Activated CD4-positive, alpha-beta T cell treated with anti-CD3 and anti-CD28 coated beads for 36 hours (primary cell): ENCODE measurements around the gene YTHDF2. TPM values are rescaled to one million over a fixed set of nuclear protein-coding genes. Genes with fewer than 3 reads are reported as not detected.
"Not testable (repeated sequence)": the region's sequence is repeated elsewhere in the genome, so short reads cannot be mapped to it uniquely, and the experiment has no call there.

Experiments used
- ATAC-seq: fragments of 200-7000 bp; cut with Tn5 transposase; one replicate; pipeline ENCODE4 v1.10.0; 2021; ENCODE audit warnings: mild to moderate bottlenecking, moderate library complexity
- CTCF ChIA-PET: fragments of 350-600 bp; sonication (Branson Sonifier 250); formaldehyde crosslinking; loops from one replicate; lab custom pipeline; 2021; ENCODE audit warnings: antibody characterized with exemption; lab: Charles Lee
- POLR2A ChIA-PET: fragments of 350-600 bp; sonication (Branson Sonifier 250); formaldehyde crosslinking; loops from one replicate; lab custom pipeline; 2021; ENCODE audit warnings: antibody characterized with exemption, inconsistent platforms; lab: Charles Lee
- DNase-seq: peaks from one replicate; pipeline ENCODE4 v3.0.0-alpha.2; 2020
- H3K27ac Mint-ChIP-seq: one replicate; pipeline ENCODE4 v1.8.0; 2021; ENCODE audit warnings: mixed read lengths
- H3K27me3 Mint-ChIP-seq: one replicate; pipeline ENCODE4 v1.8.0; 2021; ENCODE audit warnings: mixed read lengths
- H3K36me3 Mint-ChIP-seq: one replicate; pipeline ENCODE4 v1.8.0; 2021; ENCODE audit warnings: low read depth, mixed read lengths
- H3K4me1 Mint-ChIP-seq: one replicate; pipeline ENCODE4 v1.8.0; 2021; ENCODE audit warnings: mixed read lengths
- H3K4me3 Mint-ChIP-seq: one replicate; pipeline ENCODE4 v1.8.0; 2021; ENCODE audit warnings: mild to moderate bottlenecking, moderate library complexity, mixed read lengths
- H3K9me3 Mint-ChIP-seq: one replicate; pipeline ENCODE4 v1.8.0; 2021; ENCODE audit warnings: low read depth, mixed read lengths
- intact Hi-C, 2 experiments: fragments of 100-400 bp; cut with DNase I in 1 of 2; cut with micrococcal nuclease in 1 of 2; formaldehyde crosslinking; loops; one replicate each; pipeline versions ENCODE4 v1.14.2 to v1.15.1; 2022 to 2024; cut with DNase I, micrococcal nuclease
- total RNA-seq, 2 experiments: library from RNA; stranded (reverse); gene quantifications; one replicate each; pipeline ENCODE4 v1.2.3, GENCODE V29; 2021

The YTHDF2 gene
- total RNA-seq, 2 experiments from 2014 or later: 74.8 to 98.7 TPM

DNA sequence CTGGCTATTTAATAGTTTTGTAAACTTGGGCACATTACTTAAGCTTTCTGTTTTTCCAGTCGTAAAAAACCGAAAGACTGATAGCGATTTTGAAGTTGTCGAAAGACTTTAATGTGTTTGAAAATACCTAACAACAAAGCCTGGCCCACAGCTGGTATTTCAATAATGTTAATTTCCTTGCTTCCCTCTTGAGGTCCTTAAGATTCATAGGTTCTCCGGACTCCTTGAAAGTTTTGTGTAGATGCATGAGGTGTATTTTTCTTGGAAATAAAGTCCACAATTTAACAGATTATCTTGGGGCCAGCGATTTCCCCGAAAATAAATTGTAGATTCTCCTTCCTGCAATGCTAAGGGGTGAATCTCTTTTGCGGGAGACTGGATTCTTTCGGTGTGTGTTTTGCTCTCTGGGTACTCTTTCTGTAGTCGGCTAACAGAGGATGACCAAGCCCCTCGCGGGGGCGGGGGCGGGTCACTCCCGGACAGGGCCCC is 735 bp upstream of the YTHDF2 start:
- Mint-ChIP-seq H3K4me3 (peak overlapping the region; percentile 95), H3K36me3 (peaks cover 27% of the 10 kb centered on the region), H3K27me3 (no peaks in the 10 kb centered on the region), H3K4me1 (peaks cover 29% of the 10 kb centered on the region), H3K27ac (peak overlapping the region; percentile 90), H3K9me3 (no peaks in the 10 kb centered on the region)
- ATAC-seq: no peak
- no peak for DNase-seq
- CTCF ChIA-PET: interaction anchor here (0.7 to 2.9 kb wide), 18 partner anchors 8 to 446 kb away, joined by 3 to 24 read pairs (median 5); partner anchors contain the start of genes GMEB1, SRSF4 and TAF12
- POLR2A ChIA-PET: interaction anchor here (0.6 to 2.6 kb wide), 14 partner anchors 9 to 446 kb away, joined by 3 to 50 read pairs (median 4); partner anchors contain the start of genes GMEB1, RCC1, RNU11 and SRSF4
- intact Hi-C loops: loop anchor here (1.0 to 5.0 kb wide), 18 partner anchors 11 to 1579 kb away; partner anchors contain the start of genes RNU11 (in 2 of the 2), TAF12 (in 2 of the 2), EPB41 (in 1 of the 2) and GMEB1 (in 1 of the 2)

DNA sequence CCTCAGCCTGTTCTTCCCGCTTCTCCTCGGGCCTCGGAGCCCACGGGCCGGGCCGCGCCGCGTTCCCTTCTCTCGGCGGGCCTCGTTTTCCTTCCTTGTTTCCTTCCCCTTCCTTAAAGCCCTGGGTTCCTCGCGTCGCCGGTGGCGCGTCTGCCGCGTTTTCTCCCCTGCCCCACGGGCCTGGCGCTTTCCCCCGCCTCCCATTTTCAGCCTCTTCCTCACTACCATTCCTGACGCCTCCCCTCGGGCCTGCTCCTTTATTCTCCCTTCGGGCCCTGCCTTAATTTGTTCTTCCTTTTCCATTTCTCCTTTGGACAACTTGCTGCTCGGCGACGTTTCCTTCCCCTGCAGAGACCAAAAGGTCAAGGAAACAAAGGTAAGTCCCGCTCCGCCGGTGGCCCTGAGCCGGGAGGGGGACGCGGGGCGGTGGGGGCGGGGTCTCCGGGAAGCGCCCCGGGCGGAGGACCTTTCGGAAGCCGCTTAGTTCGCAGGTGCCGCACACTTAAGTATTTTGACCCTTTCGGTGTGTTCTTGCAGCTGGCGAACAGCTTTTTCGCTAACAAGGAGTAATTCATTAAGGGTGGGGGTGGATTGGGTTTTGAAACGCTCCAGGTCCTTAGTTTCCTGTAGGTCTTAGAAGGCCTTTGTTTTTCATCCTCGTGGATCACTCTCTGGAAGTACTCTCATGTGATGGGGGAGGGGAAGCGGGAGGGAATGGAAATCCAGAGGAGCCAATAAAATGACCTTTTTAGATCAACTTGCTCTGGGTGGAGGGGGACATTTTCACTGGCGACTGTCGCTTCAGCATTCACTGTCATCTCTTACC is 780 bp downstream of the YTHDF2 start:
- peaks cover 40% of the 10 kb centered on the region for H3K4me1 Mint-ChIP-seq
- ATAC-seq (peak; percentile 3), DNase-seq (peak; percentile 68)
- H3K27me3 Mint-ChIP-seq: no peaks in the 10 kb centered on the region
- ChIA-PET CTCF (interaction anchor here (0.9 to 2.9 kb wide), 14 partner anchors 9 to 465 kb away, joined by 3 to 24 read pairs (median 6); partner anchors contain the start of genes GMEB1, SRSF4 and TAF12), POLR2A (interaction anchor here (0.5 to 2.6 kb wide), 14 partner anchors 8 to 965 kb away, joined by 3 to 50 read pairs (median 5); partner anchors contain the start of genes GMEB1, RCC1, RNU11 and SRSF4)
- H3K27ac Mint-ChIP-seq: peak overlapping the region; percentile 90
- H3K9me3 Mint-ChIP-seq: no peaks in the 10 kb centered on the region
- peak overlapping the region; percentile 95 for H3K4me3 Mint-ChIP-seq
- H3K36me3 Mint-ChIP-seq: peaks cover 40% of the 10 kb centered on the region
- intact Hi-C loops: loop anchor here (2.0 to 5.0 kb wide), 7 partner anchors 69 to 1580 kb away; partner anchors contain the start of genes GMEB1 (in 1 of the 2), PPP1R8 (in 1 of the 2), SLC9A1 (in 1 of the 2) and STX12 (in 1 of the 2)

GRCh38 chr1:28740118-28740517 is 3.4 kb downstream of the YTHDF2 start:
- H3K27ac Mint-ChIP-seq: peak overlapping the region; percentile 66
- POLR2A ChIA-PET: no interaction called here
- H3K9me3 Mint-ChIP-seq: no peaks in the 10 kb centered on the region
- intact Hi-C loops: no loop called here
- no peak for ATAC-seq
- DNase-seq: no peak
- H3K36me3 Mint-ChIP-seq: peaks cover 65% of the 10 kb centered on the region
- peak overlapping the region; percentile 95 for H3K4me3 Mint-ChIP-seq
- CTCF ChIA-PET: no interaction called here
- no peaks in the 10 kb centered on the region for H3K27me3 Mint-ChIP-seq
- peaks cover 65% of the 10 kb centered on the region for H3K4me1 Mint-ChIP-seq

DNA sequence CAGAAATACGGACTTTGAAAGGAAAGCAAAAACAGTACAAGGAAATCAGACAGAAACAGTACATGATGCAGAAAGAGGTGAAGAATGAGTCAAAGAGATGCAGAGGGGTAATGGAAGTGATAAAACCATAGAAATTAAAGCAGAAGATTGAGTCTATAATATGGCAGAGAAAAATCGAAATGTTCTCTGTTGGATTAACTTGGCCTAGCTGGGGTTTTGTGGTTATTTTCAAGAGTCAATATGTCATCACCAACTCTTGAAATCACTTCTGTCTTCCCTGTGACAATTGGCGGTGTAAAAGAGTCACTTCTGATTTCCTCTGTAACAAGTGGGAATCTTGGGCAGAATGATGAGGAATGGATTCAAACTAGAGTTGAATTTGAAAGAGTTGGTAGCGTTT is 7.4 kb downstream of the YTHDF2 start:
- DNase-seq: no peak
- peak; percentile 80 for ATAC-seq
- ChIA-PET CTCF (no interaction called here), POLR2A (no interaction called here)
- peaks cover 75% of the 10 kb centered on the region for H3K4me1 Mint-ChIP-seq
- intact Hi-C loops: no loop called here
- peak overlapping the region; percentile 35 for H3K4me3 Mint-ChIP-seq
- H3K27ac Mint-ChIP-seq: peak overlapping the region; percentile 48
- H3K36me3 Mint-ChIP-seq: peaks cover 74% of the 10 kb centered on the region
- H3K27me3 Mint-ChIP-seq: no peaks in the 10 kb centered on the region
- no peaks in the 10 kb centered on the region for H3K9me3 Mint-ChIP-seq

DNA sequence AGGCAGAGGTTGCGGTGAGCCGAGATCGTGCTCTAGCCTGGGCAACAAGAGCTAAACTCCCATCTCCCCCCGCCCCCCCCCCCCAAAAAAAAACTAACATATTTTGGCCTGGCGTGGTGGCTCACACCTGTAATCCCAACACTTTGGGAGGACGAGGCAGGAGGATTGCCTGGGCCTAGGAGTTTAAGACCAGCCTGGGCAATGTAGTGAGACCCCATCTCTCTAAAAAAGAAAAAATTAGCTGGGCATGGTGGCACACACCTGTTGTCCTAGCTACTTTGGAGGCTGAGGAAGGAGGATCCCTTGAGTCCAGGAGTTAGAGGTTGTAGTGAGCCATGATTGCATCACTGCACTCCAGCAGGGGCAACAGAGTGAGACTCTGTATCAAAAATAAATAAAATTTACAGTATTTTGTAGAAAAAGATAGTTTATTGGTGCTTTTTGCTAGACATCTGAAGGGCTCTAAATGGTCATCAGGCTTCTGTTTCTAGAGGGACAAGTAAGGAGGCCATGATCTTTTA is 9.0 kb downstream of the YTHDF2 start:
- Mint-ChIP-seq H3K36me3 (peaks cover 75% of the 10 kb centered on the region), H3K4me3 (no peak overlapping the region), H3K27me3 (no peaks in the 10 kb centered on the region), H3K9me3 (no peaks in the 10 kb centered on the region), H3K27ac (no peak overlapping the region), H3K4me1 (peaks cover 80% of the 10 kb centered on the region)
- no peak for ATAC-seq
- CTCF ChIA-PET: interaction anchor here (0.6 to 1.9 kb wide), 3 partner anchors 9 to 452 kb away, joined by 3 to 5 read pairs (median 3); partner anchors contain the start of gene YTHDF2
- DNase-seq: no peak
- intact Hi-C loops: no loop called here
- POLR2A ChIA-PET: interaction anchor here (1.0 kb wide), 1 partner anchor 9 kb away, joined by 3 read pairs; the partner anchor contains the start of gene YTHDF2

- DNase-seq (no peak), ATAC-seq (no peak)
- H3K9me3 Mint-ChIP-seq: no peaks in the 10 kb centered on the region
- ChIA-PET POLR2A (interaction anchor here (0.7 kb wide), 1 partner anchor 106 kb away, joined by 3 read pairs; no protein-coding TSS in a partner anchor), CTCF (interaction anchor here (0.8 to 1.3 kb wide), 4 partner anchors 14 to 35 kb away, joined by 3 to 6 read pairs (median 3); partner anchors contain the start of gene YTHDF2)
- H3K36me3 Mint-ChIP-seq: peaks cover 46% of the 10 kb centered on the region
- H3K27ac Mint-ChIP-seq: peak overlapping the region; percentile 3
- no peak overlapping the region for H3K4me3 Mint-ChIP-seq
- H3K27me3 Mint-ChIP-seq: no peaks in the 10 kb centered on the region
- intact Hi-C loops: no loop called here
- H3K4me1 Mint-ChIP-seq: peaks cover 64% of the 10 kb centered on the region
Measured at GRCh38 chr1:28750330-28750729, 13.6 kb downstream of the YTHDF2 start.

GRCh38 chr1:28750771-28751294 is 14.1 kb downstream of the YTHDF2 start:
- H3K4me3 Mint-ChIP-seq, H3K27ac Mint-ChIP-seq, H3K9me3 Mint-ChIP-seq, H3K27me3 Mint-ChIP-seq, ATAC-seq, intact Hi-C loops, DNase-seq: not testable (repeated sequence)
- Mint-ChIP-seq H3K36me3 (peaks cover 43% of the 10 kb centered on the region), H3K4me1 (peaks cover 60% of the 10 kb centered on the region)
- POLR2A ChIA-PET: interaction anchor here (0.7 to 1.6 kb wide), 3 partner anchors 12 to 182 kb away, joined by 3 to 7 read pairs (median 5); no protein-coding TSS in a partner anchor
- CTCF ChIA-PET: interaction anchor here (0.8 to 1.5 kb wide), 5 partner anchors 14 to 126 kb away, joined by 3 to 6 read pairs (median 3); partner anchors contain the start of gene YTHDF2

- Mint-ChIP-seq H3K9me3 (no peaks in the 10 kb centered on the region), H3K27me3 (no peaks in the 10 kb centered on the region), H3K4me3 (no peak overlapping the region), H3K27ac (no peak overlapping the region), H3K36me3 (peaks cover 39% of the 10 kb centered on the region), H3K4me1 (peaks cover 55% of the 10 kb centered on the region)
- ATAC-seq: no peak
- intact Hi-C loops: no loop called here
- ChIA-PET POLR2A (interaction anchor here (0.7 to 1.8 kb wide), 4 partner anchors 12 to 182 kb away, joined by 4 to 7 read pairs (median 5); partner anchors contain the start of gene YTHDF2), CTCF (interaction anchor here (1.3 to 1.5 kb wide), 4 partner anchors 15 to 126 kb away, joined by 3 to 6 read pairs (median 4); partner anchors contain the start of gene YTHDF2)
- no peak for DNase-seq
Measured at GRCh38 chr1:28751315-28752060, 14.7 kb downstream of the YTHDF2 start.

- Mint-ChIP-seq H3K4me1 (peaks cover 32% of the 10 kb centered on the region), H3K4me3 (no peak overlapping the region), H3K27me3 (no peaks in the 10 kb centered on the region), H3K36me3 (peaks cover 30% of the 10 kb centered on the region), H3K9me3 (no peaks in the 10 kb centered on the region), H3K27ac (no peak overlapping the region)
- CTCF ChIA-PET: interaction anchor here (0.9 to 2.4 kb wide), 5 partner anchors 10 to 121 kb away, joined by 3 to 10 read pairs (median 3); partner anchors contain the start of genes TAF12 and YTHDF2
- ATAC-seq (no peak), DNase-seq (no peak)
- POLR2A ChIA-PET: interaction anchor here (0.6 kb wide), 1 partner anchor 8 kb away, joined by 5 read pairs; no protein-coding TSS in a partner anchor
- intact Hi-C loops: no loop called here
Measured at GRCh38 chr1:28755701-28756100, 19.0 kb downstream of the YTHDF2 start.

DNA sequence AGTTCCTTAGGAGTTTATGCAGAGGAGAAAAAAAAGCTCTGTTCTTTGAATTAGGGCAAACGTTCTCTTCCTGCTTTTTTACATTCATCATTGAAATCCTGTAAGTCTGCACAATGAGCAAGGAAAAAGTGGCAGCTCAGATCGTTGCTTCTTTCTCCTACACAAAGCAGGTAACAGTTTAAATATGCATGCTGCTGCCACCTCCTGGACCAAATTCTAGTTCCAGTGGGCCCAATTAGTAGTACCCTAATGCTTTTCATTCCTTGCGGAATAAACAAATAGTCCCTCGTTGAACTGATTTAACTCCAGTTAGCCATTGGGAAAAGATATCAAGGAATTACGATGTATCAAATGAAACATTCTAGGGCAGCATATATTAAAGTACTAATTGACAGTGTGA is 20.1 kb downstream of the YTHDF2 start:
- peaks cover 26% of the 10 kb centered on the region for H3K4me1 Mint-ChIP-seq
- H3K9me3 Mint-ChIP-seq: no peaks in the 10 kb centered on the region
- H3K4me3 Mint-ChIP-seq: no peak overlapping the region
- H3K36me3 Mint-ChIP-seq: peaks cover 23% of the 10 kb centered on the region
- ChIA-PET POLR2A (interaction anchor here (0.6 to 1.1 kb wide), 2 partner anchors 63 to 113 kb away, joined by 3 to 7 read pairs; no protein-coding TSS in a partner anchor), CTCF (interaction anchor here (0.6 to 2.4 kb wide), 5 partner anchors 13 to 386 kb away, joined by 3 to 10 read pairs (median 3); partner anchors contain the start of genes TAF12 and YTHDF2)
- peak overlapping the region; percentile 44 for H3K27ac Mint-ChIP-seq
- intact Hi-C loops: no loop called here
- DNase-seq (no peak), ATAC-seq (peak; percentile 33)
- no peaks in the 10 kb centered on the region for H3K27me3 Mint-ChIP-seq
